ENCODE results near the gene ZNF799.
"Not testable (repeated sequence)": the region's sequence is repeated elsewhere in the genome, so short reads cannot be mapped to it uniquely, and the experiment has no call there.

The ZNF799 gene

DNA sequence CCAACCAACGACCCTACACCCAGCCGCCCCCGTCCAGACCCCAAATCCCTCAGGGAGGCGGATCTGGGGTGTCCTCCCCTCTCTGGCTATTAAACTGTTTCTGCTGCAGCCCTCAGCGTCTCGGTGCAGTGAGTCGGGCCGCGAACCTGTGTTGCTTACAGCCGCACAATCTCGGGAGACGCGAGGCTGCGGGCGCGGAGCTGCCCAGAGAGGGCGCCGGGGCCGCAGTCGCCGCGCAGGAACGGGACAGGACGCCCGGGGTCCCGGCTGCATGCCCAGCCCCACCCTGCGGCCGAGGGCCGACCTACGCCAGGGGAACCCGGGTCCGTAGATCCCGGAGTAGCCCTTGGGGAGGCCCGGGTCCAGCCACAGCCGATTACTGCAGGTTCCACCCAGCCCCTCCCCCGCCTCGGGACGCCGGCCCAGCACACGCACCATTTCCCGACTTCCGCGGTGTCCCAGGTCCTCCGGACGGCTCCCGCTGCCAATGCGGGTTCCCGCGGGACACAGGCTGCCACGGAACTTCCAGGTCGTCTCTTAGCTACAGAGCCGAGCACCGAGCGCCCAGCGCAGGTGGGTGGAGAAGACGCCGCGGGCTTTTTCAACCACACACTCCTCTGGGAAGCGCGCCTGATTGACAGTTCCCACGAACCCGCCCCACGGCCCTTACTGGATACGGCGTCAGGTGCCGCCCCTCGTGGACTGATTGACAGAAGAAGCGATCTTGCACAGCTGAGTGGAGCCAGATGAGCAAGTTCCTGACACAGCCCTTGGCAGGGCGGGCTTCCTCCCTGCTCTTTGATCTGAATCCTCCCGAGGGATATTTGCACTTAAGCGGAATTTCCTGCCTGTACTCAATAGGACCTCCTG, at the start of gene ZNF799:
TSS of gene ZNF799 (minus strand) at position 639 of the 870 bp plus-strand sequence. CDS start at position 438, 201 bp downstream.
- H3K4me1 ChIP-seq (ENCODE audit: insufficient read depth, low read length), result peaks cover 5% of the 10 kb centered on the region
- H3K9me3 ChIP-seq (ENCODE audit: low read length), result no peaks in the 10 kb centered on the region
- H3K36me3 ChIP-seq (ENCODE audit: insufficient read depth, low read length), result no peaks in the 10 kb centered on the region
- H2AFZ ChIP-seq (ENCODE audit: low read depth, low read length), result peak within 1 kb of the TSS; percentile 68
- H3K4me3 ChIP-seq (ENCODE audit: low read length), result peak within 1 kb of the TSS; percentile 65
- H3K27me3 ChIP-seq (ENCODE audit: insufficient read depth, low read length), result no peaks in the 10 kb centered on the region

DNA sequence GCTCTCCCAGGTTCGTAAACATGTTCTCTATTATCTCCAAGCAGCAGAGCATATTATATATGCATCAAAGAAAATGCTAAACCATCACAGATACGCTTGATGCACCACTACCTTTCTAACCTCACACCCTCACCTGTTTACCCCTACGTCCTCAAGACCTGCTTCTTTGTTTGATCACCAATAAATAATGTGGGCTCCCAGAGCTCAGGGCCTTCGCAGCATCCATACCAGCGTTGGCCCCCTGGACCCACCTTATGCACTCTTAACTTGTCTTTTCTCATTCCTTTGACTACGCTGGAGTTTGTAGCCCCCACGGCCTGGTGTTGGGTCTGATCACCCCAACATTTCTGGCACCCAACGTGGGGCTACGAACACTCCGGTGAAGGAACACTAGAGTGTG, 49.8 kb upstream of the ZNF799 start:
- H3K4me3 ChIP-seq (ENCODE audit: low read length), result no peak overlapping the region

DNA sequence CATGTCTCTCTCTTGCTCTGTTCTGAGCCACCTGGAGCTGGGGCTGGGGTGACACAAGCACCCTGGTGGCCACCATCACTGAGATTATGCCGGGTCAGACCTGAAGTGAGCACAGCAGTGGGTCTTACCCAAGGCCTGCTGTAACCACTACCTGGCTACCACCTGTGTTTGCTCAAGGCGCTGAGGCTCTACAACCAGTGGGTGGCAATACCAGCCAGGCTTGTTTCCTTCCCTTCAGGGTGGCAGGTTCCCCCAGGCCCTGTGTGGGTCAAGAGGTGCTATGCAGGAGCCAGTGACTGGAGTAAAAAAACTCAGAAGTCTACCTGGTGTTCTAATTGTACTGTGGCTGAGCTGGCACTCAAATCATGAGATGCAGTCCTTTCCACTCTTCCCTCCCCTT, 47.7 kb upstream of the ZNF799 start:
- H2AFZ ChIP-seq (ENCODE audit: low read depth, low read length), result no peak overlapping the region
- no peaks in the 10 kb centered on the region for H3K27me3 ChIP-seq (ENCODE audit: insufficient read depth, low read length)
- peaks cover 35% of the 10 kb centered on the region for H3K9me3 ChIP-seq (ENCODE audit: low read length)
- peaks cover 2% of the 10 kb centered on the region for H3K36me3 ChIP-seq (ENCODE audit: insufficient read depth, low read length)
- H3K4me1 ChIP-seq (ENCODE audit: insufficient read depth, low read length), result no peaks in the 10 kb centered on the region
- no peak overlapping the region for H3K4me3 ChIP-seq (ENCODE audit: low read length)

More for the DNA sequence above, 49.8 kb upstream of the ZNF799 start:
- no peaks in the 10 kb centered on the region for H3K27me3 ChIP-seq (ENCODE audit: insufficient read depth, low read length)
- no peaks in the 10 kb centered on the region for H3K4me1 ChIP-seq (ENCODE audit: insufficient read depth, low read length)
- H3K36me3 ChIP-seq (ENCODE audit: insufficient read depth, low read length), result peaks cover 7% of the 10 kb centered on the region
- H2AFZ ChIP-seq (ENCODE audit: low read depth, low read length), result no peak overlapping the region
- peaks cover 43% of the 10 kb centered on the region for H3K9me3 ChIP-seq (ENCODE audit: low read length)

DNA sequence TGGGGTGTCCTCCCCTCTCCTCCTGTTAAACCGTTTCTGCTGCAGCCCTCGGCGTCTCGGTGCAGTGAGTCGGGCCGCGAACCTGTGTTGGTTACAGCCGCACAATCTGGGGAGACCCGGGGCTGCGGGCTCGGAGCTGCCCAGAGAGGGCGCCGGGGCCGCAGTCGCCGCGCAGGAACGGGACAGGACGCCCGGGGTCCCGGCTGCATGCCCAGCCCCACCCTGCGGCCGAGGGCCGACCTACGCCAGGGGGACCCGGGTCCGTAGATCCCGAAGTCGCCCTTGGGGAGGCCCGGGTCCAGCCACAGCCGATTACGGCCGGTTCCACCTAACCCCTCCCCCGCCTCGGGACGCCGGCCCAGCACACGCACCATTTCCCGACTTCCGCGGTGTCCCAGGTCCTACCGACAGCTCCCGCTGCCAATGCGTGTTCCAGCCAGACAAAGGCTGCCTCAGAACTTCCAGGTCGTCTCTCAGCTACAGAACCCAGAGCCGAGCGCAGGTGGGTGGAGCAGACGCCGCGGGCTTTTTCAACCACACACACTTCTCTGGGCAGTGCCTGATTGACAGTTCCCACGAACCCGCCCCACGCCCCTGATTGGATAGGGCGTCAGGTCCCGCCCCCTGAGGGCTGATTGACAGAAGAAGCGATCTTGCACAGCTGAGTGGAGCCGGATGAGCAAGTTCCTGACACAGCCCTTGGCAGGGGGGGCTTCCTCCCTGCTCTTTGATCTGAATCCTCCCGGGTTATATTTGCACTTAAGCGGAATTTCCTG, 39.7 kb upstream of the ZNF799 start, which contains the start of gene ZNF443:
TSS of gene ZNF443 (minus strand) at position 481 of the 776 bp plus-strand sequence. CDS start at position 374, 107 bp downstream.
- Histone ChIP-seq H3K4me1 (ENCODE audit: insufficient read depth, low read length) (no peaks in the 10 kb centered on the region), H3K27me3 (ENCODE audit: insufficient read depth, low read length) (no peaks in the 10 kb centered on the region), H3K36me3 (ENCODE audit: insufficient read depth, low read length) (no peaks in the 10 kb centered on the region), H2AFZ (ENCODE audit: low read depth, low read length) (peak within 1 kb of the TSS; percentile 28), H3K4me3 (ENCODE audit: low read length) (peak within 1 kb of the TSS; percentile 67), H3K9me3 (ENCODE audit: low read length) (no peaks in the 10 kb centered on the region)

DNA sequence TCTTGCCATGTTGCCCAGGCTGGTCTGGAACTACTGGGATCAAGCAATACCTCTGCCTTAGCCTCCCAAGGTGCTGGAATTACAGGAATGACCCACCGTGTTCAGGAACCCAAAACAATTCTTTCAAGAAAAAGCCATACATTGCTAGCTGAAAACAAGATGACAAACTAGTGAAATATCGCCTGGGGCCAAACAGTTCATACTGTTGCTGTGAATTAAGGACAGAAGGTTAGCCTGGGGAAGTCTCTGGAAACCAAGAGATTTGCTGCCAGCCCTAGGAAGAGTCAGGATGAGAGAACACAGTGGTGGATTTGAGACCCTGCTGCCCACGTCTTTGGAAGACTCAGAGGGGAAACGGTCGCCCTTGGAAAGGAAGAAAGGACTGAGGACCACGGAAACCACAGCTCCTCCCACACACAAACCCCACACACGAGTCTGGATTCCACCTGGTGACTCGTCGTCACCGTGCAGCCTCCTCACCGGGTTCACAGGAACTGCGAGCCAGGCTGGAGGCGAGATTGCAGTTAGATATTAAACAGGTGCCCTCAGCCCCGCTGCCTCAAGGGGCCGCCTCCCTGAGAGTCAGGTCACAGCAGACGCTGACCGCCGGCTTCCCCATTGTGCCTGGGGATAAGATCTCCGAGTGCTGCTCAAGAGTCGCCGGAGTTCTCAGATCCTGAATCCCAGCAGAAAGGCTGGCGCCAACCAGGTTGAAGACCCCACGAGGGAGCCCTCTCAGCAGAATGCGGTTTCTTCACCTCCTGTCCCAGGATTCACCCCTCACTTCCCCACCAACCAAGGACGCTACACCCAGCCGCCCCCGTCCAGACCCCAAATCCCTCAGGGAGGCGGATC, 38.8 kb upstream of the ZNF799 start:
- not testable (repeated sequence) for H3K4me1 ChIP-seq (ENCODE audit: insufficient read depth, low read length)

DNA sequence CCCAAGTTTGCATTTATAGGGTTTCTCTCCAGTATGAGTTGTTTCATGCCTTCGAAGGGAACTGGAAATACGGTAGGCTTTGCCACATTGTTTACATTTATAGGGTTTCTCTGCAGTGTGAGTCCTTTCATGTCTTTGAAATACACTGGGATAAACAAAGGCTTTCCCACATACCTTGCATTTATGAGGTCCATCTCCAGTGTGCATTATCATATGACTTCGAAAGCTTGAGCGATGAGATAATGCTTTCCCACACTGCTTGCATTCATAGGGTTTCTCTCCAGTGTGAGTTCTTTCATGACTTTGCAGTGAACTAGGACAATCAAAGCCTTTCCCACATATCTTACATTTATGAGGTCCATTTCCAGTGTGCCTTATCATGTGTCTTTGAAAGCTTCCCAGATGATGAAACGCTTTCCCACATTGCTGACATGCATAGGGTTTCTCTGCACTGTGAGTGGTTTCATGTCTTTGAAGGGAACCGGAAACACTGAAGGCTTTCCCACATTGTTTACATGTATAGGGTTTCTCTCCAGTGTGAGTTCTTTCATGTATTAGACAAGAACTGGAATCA, 29.7 kb upstream of the ZNF799 start:
- not testable (repeated sequence) for H3K27me3 ChIP-seq (ENCODE audit: insufficient read depth, low read length); H3K4me1 ChIP-seq (ENCODE audit: insufficient read depth, low read length); H3K4me3 ChIP-seq (ENCODE audit: low read length); H2AFZ ChIP-seq (ENCODE audit: low read depth, low read length)
- Histone ChIP-seq H3K9me3 (ENCODE audit: low read length) (peaks cover 30% of the 10 kb centered on the region), H3K36me3 (ENCODE audit: insufficient read depth, low read length) (peaks cover 33% of the 10 kb centered on the region)

More for the DNA sequence above, 38.8 kb upstream of the ZNF799 start:
- peak overlapping the region; percentile 28 for H2AFZ ChIP-seq (ENCODE audit: low read depth, low read length)
- not testable (repeated sequence) for H3K36me3 ChIP-seq (ENCODE audit: insufficient read depth, low read length); H3K9me3 ChIP-seq (ENCODE audit: low read length); H3K27me3 ChIP-seq (ENCODE audit: insufficient read depth, low read length)
- peak overlapping the region; percentile 67 for H3K4me3 ChIP-seq (ENCODE audit: low read length)

DNA sequence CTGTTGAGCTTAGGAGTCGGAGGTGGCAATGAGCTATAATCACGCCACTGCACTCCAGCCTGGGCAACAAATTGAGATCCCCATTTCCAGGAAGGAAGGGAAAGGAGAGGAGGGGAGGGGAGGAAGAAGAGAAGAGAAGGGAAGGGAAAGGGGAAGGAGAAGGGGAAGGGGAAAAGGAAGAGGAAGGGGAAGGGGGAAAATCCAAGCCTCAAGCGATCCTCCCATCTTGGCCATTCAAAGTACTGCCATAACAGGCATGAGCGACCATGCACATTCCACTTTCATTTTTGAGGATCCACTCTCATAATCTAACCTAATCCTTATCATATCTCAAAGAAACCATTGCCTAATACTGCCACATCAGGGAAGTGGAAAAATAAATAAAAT, 24.8 kb upstream of the ZNF799 start:
- no peaks in the 10 kb centered on the region for H3K4me1 ChIP-seq (ENCODE audit: insufficient read depth, low read length)

DNA sequence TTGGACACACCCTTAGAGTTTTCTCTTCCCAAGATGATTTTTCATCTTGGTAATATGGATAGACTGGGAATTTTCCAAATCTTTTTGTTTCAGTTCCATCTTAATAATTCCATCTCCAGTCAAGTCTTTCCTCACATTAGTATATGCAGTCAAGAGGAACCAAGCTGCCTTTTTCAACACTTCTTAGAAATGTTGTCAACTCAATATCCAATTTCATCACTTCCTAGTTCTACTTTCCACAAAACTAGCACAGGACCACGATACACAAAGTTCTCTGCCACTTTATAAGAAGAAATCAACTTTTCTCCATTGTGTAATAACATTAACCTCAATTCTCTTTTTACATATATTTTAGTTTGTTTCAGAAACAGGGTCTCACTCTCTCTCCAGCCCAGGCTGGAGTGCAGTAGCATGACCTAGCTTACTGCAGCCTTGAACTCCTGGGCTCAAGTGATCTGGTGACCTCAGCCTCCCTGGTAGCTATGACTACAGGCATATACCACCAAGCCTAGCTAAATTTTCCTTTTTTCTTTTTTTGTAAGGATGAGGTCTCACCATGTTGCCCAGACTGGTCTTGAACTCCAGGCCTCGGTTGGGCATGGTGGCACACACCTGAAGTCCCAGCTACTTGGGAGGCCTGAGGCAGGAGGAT, 24.3 kb upstream of the ZNF799 start:
- Histone ChIP-seq H3K9me3 (ENCODE audit: low read length) (peaks cover 20% of the 10 kb centered on the region), H3K36me3 (ENCODE audit: insufficient read depth, low read length) (peaks cover 17% of the 10 kb centered on the region), H3K4me3 (ENCODE audit: low read length) (no peak overlapping the region), H2AFZ (ENCODE audit: low read depth, low read length) (no peak overlapping the region), H3K4me1 (ENCODE audit: insufficient read depth, low read length) (no peaks in the 10 kb centered on the region), H3K27me3 (ENCODE audit: insufficient read depth, low read length) (no peaks in the 10 kb centered on the region)

More for the DNA sequence above, 24.8 kb upstream of the ZNF799 start:
- no peak overlapping the region for H3K4me3 ChIP-seq (ENCODE audit: low read length)
- H3K9me3 ChIP-seq (ENCODE audit: low read length), result peaks cover 25% of the 10 kb centered on the region
- H3K36me3 ChIP-seq (ENCODE audit: insufficient read depth, low read length), result peaks cover 22% of the 10 kb centered on the region
- H2AFZ ChIP-seq (ENCODE audit: low read depth, low read length), result no peak overlapping the region
- H3K27me3 ChIP-seq (ENCODE audit: insufficient read depth, low read length), result no peaks in the 10 kb centered on the region

DNA sequence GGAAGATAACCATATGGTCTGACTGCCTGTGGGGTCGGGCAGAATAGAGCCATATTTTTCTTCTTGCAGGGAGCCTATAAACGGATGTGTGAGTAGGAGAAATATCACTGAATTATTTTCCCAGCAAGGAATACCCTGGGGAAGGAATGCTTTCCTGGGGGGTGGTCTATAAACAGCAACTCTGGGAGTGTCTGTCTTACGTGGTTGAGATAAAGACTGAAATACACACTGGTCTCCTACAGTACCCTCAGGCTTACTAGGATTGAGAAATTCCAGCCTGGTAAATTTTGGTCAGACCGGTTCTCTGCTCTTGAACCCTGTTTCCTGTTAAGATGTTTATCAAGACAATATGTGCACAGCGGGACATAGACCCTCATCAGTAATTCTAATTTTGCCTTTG, 16.2 kb upstream of the ZNF799 start:
- H3K27me3 ChIP-seq (ENCODE audit: insufficient read depth, low read length); H3K4me1 ChIP-seq (ENCODE audit: insufficient read depth, low read length); H2AFZ ChIP-seq (ENCODE audit: low read depth, low read length); H3K36me3 ChIP-seq (ENCODE audit: insufficient read depth, low read length); H3K4me3 ChIP-seq (ENCODE audit: low read length): not testable (repeated sequence)
- peaks cover 10% of the 10 kb centered on the region for H3K9me3 ChIP-seq (ENCODE audit: low read length)

DNA sequence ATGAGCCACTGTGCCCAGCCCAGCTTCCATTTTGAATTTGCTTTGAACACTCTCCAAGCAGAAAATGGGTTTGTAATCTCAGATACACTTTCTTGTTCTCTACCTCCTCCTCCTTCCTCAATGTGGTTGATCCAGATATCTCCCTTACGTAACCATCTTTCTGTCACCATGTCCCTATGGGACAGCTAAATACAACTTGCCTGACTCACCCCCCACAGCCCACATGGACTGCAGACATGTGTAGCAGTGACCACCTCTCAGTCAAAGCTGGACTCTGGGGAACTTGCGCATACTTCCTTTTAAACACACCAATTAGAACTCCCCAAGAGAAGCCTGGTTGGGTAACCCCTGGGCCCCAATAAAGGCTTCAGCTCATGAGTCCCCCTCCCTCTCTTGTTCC, 10.8 kb upstream of the ZNF799 start:
- no peak overlapping the region for H2AFZ ChIP-seq (ENCODE audit: low read depth, low read length)
- no peaks in the 10 kb centered on the region for H3K36me3 ChIP-seq (ENCODE audit: insufficient read depth, low read length)
- H3K4me1 ChIP-seq (ENCODE audit: insufficient read depth, low read length), result no peaks in the 10 kb centered on the region
- peaks cover 10% of the 10 kb centered on the region for H3K9me3 ChIP-seq (ENCODE audit: low read length)
- no peaks in the 10 kb centered on the region for H3K27me3 ChIP-seq (ENCODE audit: insufficient read depth, low read length)
- H3K4me3 ChIP-seq (ENCODE audit: low read length), result no peak overlapping the region

DNA sequence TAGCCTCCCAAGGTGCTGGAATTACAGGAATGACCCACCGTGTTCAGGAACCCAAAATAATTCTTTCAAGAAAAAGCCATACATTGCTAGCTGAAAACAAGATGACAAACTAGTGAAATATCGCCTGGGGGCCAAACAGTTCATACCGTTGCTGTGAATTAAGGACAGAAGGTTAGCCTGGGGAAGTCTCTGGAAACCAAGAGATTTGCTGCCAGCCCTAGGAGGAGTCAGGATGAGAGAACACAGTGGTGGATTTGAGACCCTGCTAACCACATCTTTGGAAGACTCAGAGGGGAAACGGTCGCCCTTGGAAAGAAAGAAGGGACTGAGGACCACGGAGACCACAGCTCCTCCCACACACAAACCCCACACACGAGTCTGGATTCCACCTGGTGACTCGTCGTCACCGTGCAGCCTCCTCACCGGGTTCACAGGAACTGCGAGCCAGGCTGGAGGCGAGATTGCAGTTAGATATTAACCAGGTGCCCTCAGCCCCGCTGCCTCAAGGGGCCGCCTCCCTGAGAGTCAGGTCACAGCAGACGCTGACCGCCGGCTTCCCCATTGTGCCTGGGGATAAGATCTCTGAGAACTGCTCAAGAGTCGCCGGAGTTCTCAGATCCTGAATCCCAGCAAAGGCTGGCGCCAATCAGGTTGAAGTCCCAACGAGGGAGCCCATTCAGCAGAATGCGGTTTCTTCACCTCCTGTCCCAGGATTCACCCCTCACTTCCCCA, 1.0 kb downstream of the ZNF799 start:
- not testable (repeated sequence) for H3K36me3 ChIP-seq (ENCODE audit: insufficient read depth, low read length); H3K27me3 ChIP-seq (ENCODE audit: insufficient read depth, low read length); H3K9me3 ChIP-seq (ENCODE audit: low read length); H3K4me1 ChIP-seq (ENCODE audit: insufficient read depth, low read length)
- Histone ChIP-seq H3K4me3 (ENCODE audit: low read length) (peak overlapping the region; percentile 65), H2AFZ (ENCODE audit: low read depth, low read length) (peak overlapping the region; percentile 68)

Measured in neuron (in vitro differentiated cells).